ENCODE measurements around the gene FRMD4A.

- no peak for TF ChIP-seq CTCF (IDR thresholded peaks at IDR 0.05)
- no peak for TF ChIP-seq POLR2A (IDR thresholded peaks at IDR 0.05)
Observed at GRCh38 chr10:14016011-14016536, 314.6 kb downstream of the FRMD4A start.
